ENCODE results near the gene VCP.

Gene VCP

DNA sequence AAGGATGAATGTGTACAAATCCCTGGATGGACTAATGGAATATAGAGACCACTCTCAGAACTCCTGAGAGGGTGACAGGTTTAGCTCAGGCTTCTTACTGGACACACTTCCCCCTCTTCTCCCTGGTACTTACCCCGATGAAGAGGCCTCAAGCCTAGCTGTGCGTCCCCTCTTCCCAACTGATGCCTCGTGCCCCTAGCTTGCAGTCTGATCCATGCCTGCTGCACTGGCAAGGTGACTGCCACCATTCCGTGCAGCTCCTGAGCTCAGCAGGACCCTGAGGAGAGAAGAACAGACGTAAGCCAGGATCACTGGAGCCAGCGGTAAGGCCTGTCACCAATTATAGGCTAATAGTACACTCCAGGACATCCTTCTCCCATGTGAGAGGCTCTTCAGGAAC, 36.0 kb upstream of the VCP start:
- Histone ChIP-seq H3K9me3 (ENCODE audit: control extremely low read depth in 1 of 5, control insufficient read depth in 4 of 5, insufficient read depth in 2 of 5, low read depth in 1 of 5, low read length in 4 of 5) (no peaks in the 10 kb centered on the region), H3K4me1 (ENCODE audit: control extremely low read depth in 1 of 4, control insufficient read depth in 4 of 4, insufficient read depth in 4 of 4, low read length in 3 of 4) (peaks cover 26 to 70% (median 60%) of the 10 kb centered on the region in 4 experiments), H3K27ac (ENCODE audit: insufficient read depth in 1 of 2, low read depth in 1 of 2, low read length in 2 of 2, poor library complexity in 1 of 2, severe bottlenecking in 2 of 2) (peak overlapping the region; percentile 34 to 76), H3K4me3 (ENCODE audit: control insufficient read depth in 1 of 7, extremely low read depth in 1 of 7, insufficient read depth in 4 of 7, low read depth in 2 of 7, low read length in 6 of 7) (peak overlapping the region in 3 of 7 experiments; percentile 77 to 85 (median 85)), H3K27me3 (replicated peaks in 2 of 5; ENCODE audit: control insufficient read depth in 4 of 5, insufficient read depth in 5 of 5, low read length in 4 of 5) (no peaks in the 10 kb centered on the region), H3K36me3 (ENCODE audit: control insufficient read depth in 4 of 4, insufficient read depth in 4 of 4, low read length in 3 of 4) (peaks cover 6 to 41% (median 27%) of the 10 kb centered on the region in 4 experiments)
- 78% methylated on average over 6 of the region's 6 CpGs for WGBS (ENCODE audit: insufficient coverage)
- DNase-seq: no peak
- CTCF ChIA-PET: interaction anchor here (0.8 to 9.4 kb wide), 5 partner anchors 9 to 368 kb away, joined by 3 to 65 read pairs (median 4); partner anchors contain the start of gene PIGO
- POLR2A ChIA-PET: no interaction called here

DNA sequence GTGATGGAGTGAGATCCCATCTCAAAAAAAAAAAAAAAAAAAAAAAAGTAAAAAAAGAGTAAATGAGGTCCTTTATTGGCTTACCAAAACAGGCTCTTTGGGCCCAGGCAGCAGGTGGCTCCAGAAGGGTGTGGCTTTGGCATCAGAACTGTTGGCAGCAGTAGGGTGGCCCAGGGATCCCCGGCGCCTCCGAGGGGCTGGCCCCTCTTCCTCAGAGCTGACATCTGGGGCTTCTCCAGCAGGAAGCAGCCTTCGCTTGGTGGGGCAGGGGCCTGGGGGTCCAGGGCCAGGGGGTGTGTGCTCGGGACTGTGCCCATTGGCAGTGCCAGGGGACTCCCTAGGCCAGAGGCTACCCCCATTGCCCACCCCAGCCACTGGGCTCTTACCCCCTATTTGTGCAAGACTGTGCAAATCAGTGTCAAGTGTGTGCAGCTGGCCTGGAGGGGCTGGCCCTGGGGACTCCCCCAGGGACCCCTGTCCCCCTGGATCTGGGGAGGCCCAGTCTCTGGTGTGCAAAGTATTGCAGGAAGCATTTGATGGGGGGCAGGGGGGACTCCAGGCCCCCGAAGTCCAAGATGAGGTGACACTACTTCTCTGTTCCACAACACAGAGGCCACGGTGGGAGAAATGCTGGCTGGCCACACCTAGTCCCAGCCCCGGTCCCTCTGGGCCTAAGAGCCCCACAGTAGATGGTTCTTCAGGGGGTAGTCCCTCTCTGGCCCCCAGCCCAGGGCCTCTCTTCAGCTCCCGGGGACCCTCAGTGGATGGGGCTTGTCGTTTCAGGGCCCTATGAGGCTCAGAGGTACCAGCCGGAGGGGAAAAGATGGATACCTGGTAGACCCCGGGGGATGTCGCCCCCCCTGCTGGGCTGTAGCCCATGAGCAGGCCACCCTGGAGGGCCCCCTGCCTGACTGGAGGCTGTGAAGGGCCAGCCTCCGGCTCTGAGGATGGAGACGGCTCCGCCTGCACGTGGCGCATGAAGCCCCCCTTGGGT, 35.2 kb upstream of the VCP start:
- ChIA-PET CTCF (interaction anchor here (0.8 to 9.4 kb wide), 4 partner anchors 8 to 369 kb away, joined by 3 to 65 read pairs (median 4); partner anchors contain the start of gene PIGO), POLR2A (no interaction called here)
- Histone ChIP-seq H3K27me3 (replicated peaks in 2 of 5; ENCODE audit: control insufficient read depth in 4 of 5, insufficient read depth in 5 of 5, low read length in 4 of 5) (no peaks in the 10 kb centered on the region), H3K27ac (ENCODE audit: insufficient read depth in 1 of 2, low read depth in 1 of 2, low read length in 2 of 2, poor library complexity in 1 of 2, severe bottlenecking in 2 of 2) (peak overlapping the region; percentile 33 to 76), H3K4me3 (ENCODE audit: control insufficient read depth in 1 of 7, extremely low read depth in 1 of 7, insufficient read depth in 4 of 7, low read depth in 2 of 7, low read length in 6 of 7) (no peak overlapping the region), H3K4me1 (ENCODE audit: control extremely low read depth in 1 of 4, control insufficient read depth in 4 of 4, insufficient read depth in 4 of 4, low read length in 3 of 4) (peaks cover 27 to 70% (median 59%) of the 10 kb centered on the region in 4 experiments), H3K9me3 (ENCODE audit: control extremely low read depth in 1 of 5, control insufficient read depth in 4 of 5, insufficient read depth in 2 of 5, low read depth in 1 of 5, low read length in 4 of 5) (no peaks in the 10 kb centered on the region), H3K36me3 (ENCODE audit: control insufficient read depth in 4 of 4, insufficient read depth in 4 of 4, low read length in 3 of 4) (peaks cover 6 to 41% (median 27%) of the 10 kb centered on the region in 4 experiments)
- 78% methylated on average over 15 of the region's 18 CpGs for WGBS (ENCODE audit: insufficient coverage)
- no peak for DNase-seq

DNA sequence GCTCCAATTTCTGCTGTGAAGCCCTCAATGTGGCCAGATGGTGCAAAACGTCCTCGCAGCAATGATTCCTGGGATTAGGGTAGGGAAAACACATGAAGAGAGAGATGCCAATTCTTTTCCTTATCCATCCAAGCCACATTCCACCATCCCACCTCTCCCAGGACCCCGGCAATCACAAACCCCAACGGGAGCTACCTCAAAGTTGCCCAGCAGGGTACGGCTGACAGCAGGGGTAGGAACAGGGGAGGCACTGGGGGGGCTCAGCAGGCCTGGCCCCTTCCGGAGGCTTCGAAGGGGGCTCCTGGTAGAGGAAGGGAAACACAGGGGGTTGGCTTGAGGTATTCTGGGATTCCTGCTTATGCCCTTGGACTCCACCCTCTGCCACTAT, 33.9 kb upstream of the VCP start:
- Histone ChIP-seq H3K27me3 (replicated peaks in 2 of 5; ENCODE audit: control insufficient read depth in 4 of 5, insufficient read depth in 5 of 5, low read length in 4 of 5) (no peaks in the 10 kb centered on the region), H3K9me3 (ENCODE audit: control extremely low read depth in 1 of 5, control insufficient read depth in 4 of 5, insufficient read depth in 2 of 5, low read depth in 1 of 5, low read length in 4 of 5) (no peaks in the 10 kb centered on the region), H3K4me1 (ENCODE audit: control extremely low read depth in 1 of 4, control insufficient read depth in 4 of 4, insufficient read depth in 4 of 4, low read length in 3 of 4) (peaks cover 24 to 72% (median 60%) of the 10 kb centered on the region in 4 experiments), H3K27ac (ENCODE audit: insufficient read depth in 1 of 2, low read depth in 1 of 2, low read length in 2 of 2, poor library complexity in 1 of 2, severe bottlenecking in 2 of 2) (peak overlapping the region in 1 of 2 experiments; percentile 25), H3K4me3 (ENCODE audit: control insufficient read depth in 1 of 7, extremely low read depth in 1 of 7, insufficient read depth in 4 of 7, low read depth in 2 of 7, low read length in 6 of 7) (no peak overlapping the region), H3K36me3 (ENCODE audit: control insufficient read depth in 4 of 4, insufficient read depth in 4 of 4, low read length in 3 of 4) (peaks cover 6 to 42% (median 33%) of the 10 kb centered on the region in 4 experiments)
- DNase-seq: no peak
- WGBS (ENCODE audit: insufficient coverage): 98% methylated on average over 7 of the region's 7 CpGs
- CTCF ChIA-PET: interaction anchor here (0.9 to 9.4 kb wide), 3 partner anchors 9 to 34 kb away, joined by 3 to 65 read pairs (median 7); partner anchors contain the start of genes ATOSB, PIGO and VCP
- POLR2A ChIA-PET: no interaction called here

DNA sequence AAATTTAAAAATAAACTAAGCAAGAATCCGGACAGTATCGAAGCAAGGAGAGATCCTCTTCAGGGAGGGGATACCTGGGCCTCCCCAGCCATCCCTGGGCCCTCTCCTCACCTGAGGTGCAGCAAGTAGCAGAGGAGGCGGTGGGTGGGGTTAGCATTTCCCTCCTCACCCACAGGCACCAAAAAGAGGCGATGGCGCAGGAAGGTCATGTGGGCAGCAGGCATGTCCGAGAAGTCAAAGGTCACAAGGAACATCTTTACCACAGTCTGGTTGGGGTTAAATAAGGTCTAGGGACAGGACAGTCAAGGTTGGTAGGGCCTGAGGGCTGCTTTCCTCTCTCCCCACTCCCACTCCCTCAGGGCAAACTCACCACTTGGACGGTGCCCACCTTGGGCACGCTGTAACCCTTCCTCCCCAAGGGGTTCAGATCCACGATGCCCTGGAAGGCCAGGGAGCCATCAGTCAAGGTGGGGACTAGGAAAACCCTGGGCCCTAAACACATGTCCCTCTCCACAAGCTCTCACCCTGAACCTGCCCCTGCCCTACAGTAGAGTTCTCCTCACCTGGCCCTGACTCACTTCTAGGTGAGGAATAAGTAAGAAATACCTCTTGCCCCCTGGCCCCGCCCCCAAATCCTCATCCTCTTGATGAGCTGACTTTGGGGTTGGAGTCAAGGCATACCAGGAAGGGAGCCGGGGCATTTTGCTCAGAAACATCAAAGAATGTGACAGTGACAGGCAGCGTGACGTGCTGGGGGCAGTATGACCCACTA, 33.3 kb upstream of the VCP start:
- H3K27ac ChIP-seq (ENCODE audit: insufficient read depth in 1 of 2, low read depth in 1 of 2, low read length in 2 of 2, poor library complexity in 1 of 2, severe bottlenecking in 2 of 2): no peak overlapping the region
- WGBS (ENCODE audit: insufficient coverage): 100% methylated on average over 8 of the region's 13 CpGs
- DNase-seq: no peak
- CTCF ChIA-PET: interaction anchor here (0.9 to 9.4 kb wide), 3 partner anchors 9 to 34 kb away, joined by 3 to 65 read pairs (median 7); partner anchors contain the start of genes ATOSB, PIGO and VCP
- H3K4me3 ChIP-seq (ENCODE audit: control insufficient read depth in 1 of 7, extremely low read depth in 1 of 7, insufficient read depth in 4 of 7, low read depth in 2 of 7, low read length in 6 of 7): no peak overlapping the region
- H3K27me3 ChIP-seq (replicated peaks in 2 of 5; ENCODE audit: control insufficient read depth in 4 of 5, insufficient read depth in 5 of 5, low read length in 4 of 5): no peaks in the 10 kb centered on the region
- H3K4me1 ChIP-seq (ENCODE audit: control extremely low read depth in 1 of 4, control insufficient read depth in 4 of 4, insufficient read depth in 4 of 4, low read length in 3 of 4): peaks cover 22 to 69% (median 56%) of the 10 kb centered on the region in 4 experiments
- POLR2A ChIA-PET: no interaction called here
- no peaks in the 10 kb centered on the region for H3K9me3 ChIP-seq (ENCODE audit: control extremely low read depth in 1 of 5, control insufficient read depth in 4 of 5, insufficient read depth in 2 of 5, low read depth in 1 of 5, low read length in 4 of 5)
- peaks cover 6 to 48% (median 39%) of the 10 kb centered on the region in 4 experiments for H3K36me3 ChIP-seq (ENCODE audit: control insufficient read depth in 4 of 4, insufficient read depth in 4 of 4, low read length in 3 of 4)

DNA sequence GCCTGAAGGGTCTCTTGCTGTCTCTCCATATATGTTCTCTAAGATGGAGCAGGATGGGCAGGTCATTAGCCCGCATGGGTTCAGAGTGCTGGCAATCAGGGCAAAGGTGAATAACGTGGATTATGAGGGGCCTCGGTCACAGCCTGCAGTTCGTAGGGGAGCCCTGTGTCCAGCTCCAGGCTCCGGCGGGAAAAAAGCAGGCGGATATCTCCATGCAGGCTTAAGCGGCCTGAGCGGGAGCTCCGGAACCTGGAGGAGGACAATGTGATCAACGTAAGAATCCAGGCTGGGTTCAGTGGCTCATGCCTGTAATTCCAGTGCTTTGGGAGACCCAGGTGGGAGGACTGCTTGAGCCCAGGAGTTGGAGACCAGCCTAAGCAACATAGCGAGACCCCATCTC, 32.7 kb upstream of the VCP start:
- no peaks in the 10 kb centered on the region for H3K9me3 ChIP-seq (ENCODE audit: control extremely low read depth in 1 of 5, control insufficient read depth in 4 of 5, insufficient read depth in 2 of 5, low read depth in 1 of 5, low read length in 4 of 5)
- H3K27ac ChIP-seq (ENCODE audit: insufficient read depth in 1 of 2, low read depth in 1 of 2, low read length in 2 of 2, poor library complexity in 1 of 2, severe bottlenecking in 2 of 2): no peak overlapping the region
- 99% methylated on average over 11 of the region's 12 CpGs for WGBS (ENCODE audit: insufficient coverage)
- no peaks in the 10 kb centered on the region for H3K27me3 ChIP-seq (replicated peaks in 2 of 5; ENCODE audit: control insufficient read depth in 4 of 5, insufficient read depth in 5 of 5, low read length in 4 of 5)
- POLR2A ChIA-PET: no interaction called here
- no peak for DNase-seq
- peaks cover 6 to 54% (median 45%) of the 10 kb centered on the region in 4 experiments for H3K36me3 ChIP-seq (ENCODE audit: control insufficient read depth in 4 of 4, insufficient read depth in 4 of 4, low read length in 3 of 4)
- no peak overlapping the region for H3K4me3 ChIP-seq (ENCODE audit: control insufficient read depth in 1 of 7, extremely low read depth in 1 of 7, insufficient read depth in 4 of 7, low read depth in 2 of 7, low read length in 6 of 7)
- peaks cover 19 to 62% (median 50%) of the 10 kb centered on the region in 4 experiments for H3K4me1 ChIP-seq (ENCODE audit: control extremely low read depth in 1 of 4, control insufficient read depth in 4 of 4, insufficient read depth in 4 of 4, low read length in 3 of 4)
- CTCF ChIA-PET: interaction anchor here (1.7 to 9.4 kb wide), 3 partner anchors 9 to 33 kb away, joined by 7 to 65 read pairs (median 48); partner anchors contain the start of genes ATOSB, PIGO and VCP

DNA sequence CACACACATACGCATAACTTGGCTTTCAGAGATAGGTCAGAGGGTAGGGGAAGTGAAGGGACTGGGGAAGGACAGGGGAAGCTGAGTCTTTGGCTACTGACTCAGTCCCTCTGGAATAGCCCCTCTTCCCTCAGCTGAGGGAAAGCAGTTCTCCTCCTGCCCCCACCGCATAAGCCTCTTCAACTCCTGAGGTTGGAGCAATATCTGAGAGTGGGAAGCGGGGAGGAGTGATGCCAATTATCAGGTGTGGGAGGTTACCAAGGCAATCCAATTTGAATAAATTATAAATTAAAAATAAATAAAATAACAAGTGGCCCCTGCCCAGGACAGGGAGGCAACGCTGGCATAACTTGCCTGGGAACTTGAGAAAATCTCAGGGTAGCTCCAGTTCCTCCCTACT, 32.2 kb upstream of the VCP start:
- H3K4me1 ChIP-seq (ENCODE audit: control extremely low read depth in 1 of 4, control insufficient read depth in 4 of 4, insufficient read depth in 4 of 4, low read length in 3 of 4): peaks cover 15 to 57% (median 44%) of the 10 kb centered on the region in 4 experiments
- H3K9me3 ChIP-seq (ENCODE audit: control extremely low read depth in 1 of 5, control insufficient read depth in 4 of 5, insufficient read depth in 2 of 5, low read depth in 1 of 5, low read length in 4 of 5): no peaks in the 10 kb centered on the region
- peak overlapping the region; percentile 89 to 91 for H3K27ac ChIP-seq (ENCODE audit: insufficient read depth in 1 of 2, low read depth in 1 of 2, low read length in 2 of 2, poor library complexity in 1 of 2, severe bottlenecking in 2 of 2)
- H3K36me3 ChIP-seq (ENCODE audit: control insufficient read depth in 4 of 4, insufficient read depth in 4 of 4, low read length in 3 of 4): peaks cover 6 to 59% (median 50%) of the 10 kb centered on the region in 4 experiments
- H3K27me3 ChIP-seq (replicated peaks in 2 of 5; ENCODE audit: control insufficient read depth in 4 of 5, insufficient read depth in 5 of 5, low read length in 4 of 5): no peaks in the 10 kb centered on the region
- H3K4me3 ChIP-seq (ENCODE audit: control insufficient read depth in 1 of 7, extremely low read depth in 1 of 7, insufficient read depth in 4 of 7, low read depth in 2 of 7, low read length in 6 of 7): no peak overlapping the region
- WGBS (ENCODE audit: insufficient coverage): 100% methylated on average over 1 of the region's 4 CpGs
- ChIA-PET CTCF (interaction anchor here (5.2 to 9.4 kb wide), 2 partner anchors 10 kb away, joined by 48 to 65 read pairs; partner anchors contain the start of genes ATOSB and PIGO), POLR2A (no interaction called here)
- no peak for DNase-seq
